A549 (cell line): ENCODE data around the gene PRPSAP2. TPM values are rescaled to one million over a fixed set of nuclear protein-coding genes. Genes with fewer than 3 reads are reported as not detected.

Experiments used
- ATAC-seq, 2 experiments: fragments of 200-7000 bp in 1 of 2; fragments of >200 bp in 1 of 2; cut with Nextera tagmentation in 1 of 2; cut with Tn5 transposase in 1 of 2; 3 replicates each; pipeline versions ENCODE4 v1.8.0 to v1.9.1; 2018 to 2020; ENCODE audit warnings: mild to moderate bottlenecking in 1 of 2, moderate library complexity in 1 of 2
- CTCF ChIA-PET: fragments of 300-600 bp; sonication (Branson Sonifier 250); formaldehyde crosslinking; extraction: SDS; loops from one replicate; lab custom pipeline; 2021; ENCODE audit warnings: antibody characterized with exemption, inconsistent platforms; lab: Yijun Ruan, JAX
- POLR2A ChIA-PET: fragments of 350-600 bp; formaldehyde crosslinking; extraction: SDS; loops from one replicate; lab custom pipeline; 2021; ENCODE audit warnings: antibody characterized with exemption, inconsistent platforms; lab: Yijun Ruan, JAX
- DNase-seq, 2 experiments: peaks; one replicate each; pipeline versions ENCODE4 v3.0.0 to v3.0.0-alpha.2; 2011 to 2016; ENCODE audit warnings: low read depth in 1 of 2, low spot score in 1 of 2
- FAIRE-seq: peaks from 2 replicates; lab custom pipeline; 2011; peaks lifted over from hg19 to GRCh38; lab: Jason Lieb, UNC
- H3K27ac ChIP-seq, 2 experiments: fragments of >200 bp; sonication (Bioruptor Twin); formaldehyde crosslinking; 3 replicates each; pipeline ENCODE4 v1.5.1; 2016 to 2017
- H3K4me1 ChIP-seq: fragments of >200 bp; sonication (Bioruptor Twin); formaldehyde crosslinking; 3 replicates; pipeline ENCODE4 v1.6.1; 2016
- H3K4me2 ChIP-seq: fragments of >200 bp; sonication (Bioruptor Twin); formaldehyde crosslinking; 3 replicates; pipeline ENCODE4 v1.6.1; 2016
- H3K4me3 ChIP-seq: fragments of >200 bp; sonication (Bioruptor Twin); formaldehyde crosslinking; 3 replicates; pipeline ENCODE4 v1.5.1; 2016
- H3K9me3 ChIP-seq: fragments of >200 bp; sonication (Bioruptor Twin); formaldehyde crosslinking; 3 replicates; pipeline ENCODE4 v1.6.1; 2016
- CBX2 ChIP-seq: fragments of 200-600 bp; sonication (generic); IDR thresholded peaks from 2 replicates; pipeline ENCODE4 v1.6.1; 2016; ENCODE audit warnings: low read depth, mild to moderate bottlenecking, borderline replicate concordance
- CBX8 ChIP-seq: fragments of 200-600 bp; sonication (generic); IDR thresholded peaks from 2 replicates; pipeline ENCODE4 v1.6.1; 2016
- CEBPB ChIP-seq, 2 experiments: fragments of >200 bp in 1 of 2; sonication (Bioruptor Twin) in 1 of 2; formaldehyde crosslinking in 1 of 2; IDR thresholded peaks; 2 replicates each; pipeline ENCODE4 v1.6.1; 2012 to 2016
- CHD4 ChIP-seq: fragments of 200-600 bp; sonication (generic); IDR thresholded peaks from 2 replicates; pipeline ENCODE4 v1.6.1; 2016; ENCODE audit warnings: antibody characterized with exemption, mild to moderate bottlenecking, borderline replicate concordance
- EHF ChIP-seq: fragments of 250-450 bp; sonication (Bioruptor Pico); IDR thresholded peaks from 2 replicates; pipeline ENCODE4 v1.5.0; 2020; ENCODE audit warnings: mild to moderate bottlenecking
- FOSL2 ChIP-seq, 2 experiments: fragments of 450-650 bp in 1 of 2; fragments of >200 bp in 1 of 2; sonication (Bioruptor Twin) in 1 of 2; formaldehyde crosslinking; IDR thresholded peaks; 2 replicates each; pipeline versions ENCODE4 v1.5.0 to v1.6.1; 2016 to 2020; ENCODE audit warnings: mild to moderate bottlenecking in 1 of 2, moderate library complexity in 1 of 2
- GATA3 ChIP-seq: IDR thresholded peaks from 2 replicates; pipeline ENCODE4 v1.6.1; 2012; ENCODE audit warnings: borderline replicate concordance
- HOXA7 ChIP-seq: fragments of 250-450 bp; sonication (Bioruptor Pico); IDR thresholded peaks from 2 replicates; pipeline ENCODE4 v1.5.0; 2020; ENCODE audit warnings: mild to moderate bottlenecking, moderate library complexity
- MAFK ChIP-seq: fragments of 450-650 bp; IDR thresholded peaks from 2 replicates; pipeline ENCODE4 v1.6.1; 2014; ENCODE audit not compliant: partially characterized antibody
- NR3C1 ChIP-seq: fragments of >200 bp; sonication (Bioruptor Twin); formaldehyde crosslinking; IDR thresholded peaks from 3 replicates; pipeline ENCODE4 v1.6.1; 2017
- PBX3 ChIP-seq: IDR thresholded peaks from 2 replicates; pipeline ENCODE4 v1.6.1; 2012
- PHF8 ChIP-seq: fragments of 200-600 bp; sonication (generic); IDR thresholded peaks from 2 replicates; pipeline ENCODE4 v1.6.1; 2016; ENCODE audit warnings: low read depth, mild to moderate bottlenecking, antibody characterized with exemption, moderate library complexity, borderline replicate concordance
- POLR2AphosphoS2 ChIP-seq: conservative IDR thresholded peaks from 2 replicates; pipeline ENCODE4 v1.6.1; 2012; ENCODE audit warnings: low read length, improper control_type of control experiment, inconsistent platforms
- RFX5 ChIP-seq: fragments of 450-650 bp; IDR thresholded peaks from 2 replicates; pipeline ENCODE4 v1.7.1; 2014; ENCODE audit warnings: antibody characterized with exemption, mild to moderate bottlenecking, moderate library complexity
- TFCP2L1 ChIP-seq: fragments of 250-450 bp; sonication (Bioruptor Pico); IDR thresholded peaks from 2 replicates; pipeline ENCODE4 v1.5.0; 2021; ENCODE audit warnings: mild to moderate bottlenecking
- USF2 ChIP-seq: fragments of 450-650 bp; IDR thresholded peaks from 2 replicates; pipeline ENCODE4 v1.6.1; 2014; ENCODE audit warnings: antibody characterized with exemption
- ZNF302 ChIP-seq: fragments of 250-450 bp; sonication (Bioruptor Pico); IDR thresholded peaks from 2 replicates; pipeline ENCODE4 v1.9.0; 2021; ENCODE audit warnings: inconsistent platforms, mild to moderate bottlenecking, moderate library complexity
- ZSCAN20 ChIP-seq: fragments of 250-450 bp; sonication (Bioruptor Pico); IDR thresholded peaks from 2 replicates; pipeline ENCODE4 v1.8.0; 2022; ENCODE audit warnings: mild to moderate bottlenecking, moderate library complexity
- WGBS: methylation state at CpG from one replicate; pipeline ENCODE4 v1.1.6; 2017; ENCODE audit errors: missing lambda C conversion rate; 5-methylcytosine and 5-hydroxymethylcytosine counted together
- polyA plus RNA-seq, 4 experiments: library from polyadenylated mRNA; depleted of rRNA in 3 of 4; stranded (reverse); fragments of >200 nt; fragmentation: RNase III in 1 of 4; extraction: RNeasy Plus Mini Kit Qiagen cat#74134 plus additional on column Dnase treatment in 1 of 4; gene quantifications; 2 replicates in 3 of 4; 3 replicates in 1 of 4; pipeline ENCODE4 v1.2.3, GENCODE V29; 2011 to 2017
- TF ChIP-seq, protein P1 (sequence below): IDR thresholded peaks from 2 replicates; pipeline ENCODE4 v1.6.1; 2012

The PRPSAP2 gene
- polyA plus RNA-seq, 2 of the 4 experiments (the other 2 are of a cell fraction), result 53.3 to 82.1 TPM

- Histone ChIP-seq H3K9me3 (no peaks in the 10 kb centered on the region), H3K27ac (no peak overlapping the region), H3K4me3 (no peak overlapping the region), H3K4me1 (peaks cover 20% of the 10 kb centered on the region), H3K4me2 (no peak overlapping the region)
- DNase-seq (no peak), FAIRE-seq (no peak), ATAC-seq (no peak)
- ChIA-PET CTCF (interaction anchor here (0.8 to 8.8 kb wide), 7 partner anchors 9 to 332 kb away, joined by 3 to 215 read pairs (median 4); partner anchors contain the start of gene PRPSAP2), POLR2A (no interaction called here)
- WGBS, result 66% methylated on average over 4 of the region's 4 CpGs
- TF ChIP-seq PHF8 (no peak), RFX5 (no peak), ZNF302 (CRISPR knock-in tag) (no peak), CBX2 (no peak), POLR2AphosphoS2 (no peak), NR3C1 (no peak), EHF (CRISPR knock-in tag) (no peak), TFCP2L1 (CRISPR knock-in tag) (no peak), GATA3 (no peak), PBX3 (no peak), USF2 (no peak), MAFK (no peak), HOXA7 (no peak), CHD4 (no peak), ZSCAN20 (CRISPR knock-in tag) (no peak)
Measured at GRCh38 chr17:18957831-18958230, 99.9 kb downstream of the PRPSAP2 start.

DNA sequence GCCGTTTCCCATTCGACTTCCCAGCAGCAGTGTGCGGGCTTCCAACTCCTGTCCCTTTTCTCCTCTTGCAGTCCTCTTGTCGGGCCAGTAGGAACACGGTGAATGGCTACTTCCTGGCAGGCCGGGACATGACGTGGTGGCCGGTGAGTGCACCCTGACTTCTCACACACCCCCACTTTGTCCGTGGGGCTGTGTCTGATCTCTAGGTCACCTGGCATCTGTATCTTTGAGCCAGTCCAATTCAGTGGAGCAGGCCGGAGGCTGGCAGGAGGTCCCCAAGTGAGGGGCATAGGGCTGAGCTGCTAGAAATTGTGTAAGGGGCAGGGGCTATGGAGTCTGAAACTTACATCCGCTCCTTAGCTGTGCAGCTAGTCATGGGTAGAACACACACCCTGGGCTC lies 100.7 kb downstream of the PRPSAP2 start:
- H3K4me1 ChIP-seq, result peaks cover 25% of the 10 kb centered on the region
- DNase-seq, result no peak
- no peak overlapping the region for H3K4me2 ChIP-seq
- H3K4me3 ChIP-seq, result no peak overlapping the region
- no peak for TF ChIP-seq EHF (CRISPR knock-in tag)
- TF ChIP-seq CEBPB (IDR thresholded peaks at IDR 0.05), result no peak
- TF ChIP-seq CBX8, result no peak
- no peak for TF ChIP-seq FOSL2 (IDR thresholded peaks at IDR 0.05)
- no peak for TF ChIP-seq FOSL2 (CRISPR knock-in tag; IDR thresholded peaks at IDR 0.05)
- TF ChIP-seq, protein P1, sequence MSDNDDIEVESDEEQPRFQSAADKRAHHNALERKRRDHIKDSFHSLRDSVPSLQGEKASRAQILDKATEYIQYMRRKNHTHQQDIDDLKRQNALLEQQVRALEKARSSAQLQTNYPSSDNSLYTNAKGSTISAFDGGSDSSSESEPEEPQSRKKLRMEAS, result no peak
- POLR2A ChIA-PET, result no interaction called here
- no peak for FAIRE-seq
- no peak for ATAC-seq
- no peaks in the 10 kb centered on the region for H3K9me3 ChIP-seq
- H3K27ac ChIP-seq, result no peak overlapping the region; a peak in 1 of 6 replicates
- CTCF ChIA-PET, result interaction anchor here (0.7 to 8.8 kb wide), 10 partner anchors 10 to 333 kb away, joined by 3 to 215 read pairs (median 4); partner anchors contain the start of gene PRPSAP2
- WGBS, result 84% methylated on average over 11 of the region's 11 CpGs

DNA sequence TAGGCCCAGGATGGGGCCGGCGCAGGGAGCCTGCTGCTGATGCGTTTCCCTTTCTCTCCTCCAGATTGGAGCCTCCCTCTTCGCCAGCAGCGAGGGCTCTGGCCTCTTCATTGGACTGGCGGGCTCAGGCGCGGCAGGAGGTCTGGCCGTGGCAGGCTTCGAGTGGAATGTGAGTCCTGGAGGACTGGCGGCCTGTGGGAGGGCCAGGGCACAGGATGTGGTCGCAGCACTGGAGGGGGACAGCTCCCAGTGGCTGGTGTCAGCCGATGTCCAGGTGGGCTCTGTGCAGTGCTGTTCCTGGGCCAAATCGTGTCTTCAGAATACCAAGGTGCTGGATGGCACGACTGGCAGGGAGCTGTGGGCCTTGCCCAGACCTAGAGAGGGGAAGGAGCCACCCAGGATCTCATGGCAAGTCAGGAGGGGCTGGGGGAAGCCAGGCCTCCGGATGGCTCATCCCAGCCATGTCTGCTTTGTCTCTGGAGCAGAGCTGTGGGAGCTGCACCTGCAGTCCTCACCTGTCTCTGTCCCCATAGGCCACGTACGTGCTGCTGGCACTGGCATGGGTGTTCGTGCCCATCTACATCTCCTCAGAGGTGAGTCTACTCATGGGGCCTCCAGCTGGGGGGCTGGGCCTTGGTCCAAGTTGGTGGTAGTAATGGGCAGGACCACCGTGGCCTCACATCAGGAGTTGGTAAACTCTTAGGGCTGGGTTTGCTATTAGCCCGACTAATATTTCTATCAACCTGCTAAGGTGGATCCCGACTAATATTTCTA lies 101.3 kb downstream of the PRPSAP2 start:
- no peak overlapping the region for H3K4me2 ChIP-seq
- no peaks in the 10 kb centered on the region for H3K9me3 ChIP-seq
- 80% methylated on average over 21 of the region's 22 CpGs for WGBS
- peaks cover 25% of the 10 kb centered on the region for H3K4me1 ChIP-seq
- POLR2A ChIA-PET, result no interaction called here
- DNase-seq (no peak), FAIRE-seq (no peak), ATAC-seq (no peak)
- TF ChIP-seq EHF (CRISPR knock-in tag) (no peak), PBX3 (no peak)
- H3K27ac ChIP-seq, result peak overlapping the region in 1 of 2 experiments; percentile 6; a peak in 1 of 6 replicates
- H3K4me3 ChIP-seq, result no peak overlapping the region
- CTCF ChIA-PET, result interaction anchor here (0.7 to 8.8 kb wide), 18 partner anchors 10 to 333 kb away, joined by 3 to 215 read pairs (median 14); no protein-coding TSS in a partner anchor
